Stimulated activated CD8-positive, alpha-beta memory T cell treated with anti-CD3 and anti-CD28 coated beads, Interleukin-7, amount 100 ng/mL, for 24 hours (primary cell): ENCODE results near the gene CHST10.
"Not testable (repeated sequence)": the region's sequence is repeated elsewhere in the genome, so short reads cannot be mapped to it uniquely, and the experiment has no call there.

Source experiments
- DNase-seq: peaks from one replicate; pipeline ENCODE4 v3.0.0-alpha.2; 2020; ENCODE audit warnings: low read depth

Gene CHST10

GRCh38 chr2:100393362-100393761, 24.1 kb downstream of the CHST10 start:
- DNase-seq = no peak

GRCh38 chr2:100392715-100393114, 24.8 kb downstream of the CHST10 start:
- DNase-seq = no peak

- DNase-seq = no peak
Observed at GRCh38 chr2:100391735-100392515, 25.5 kb downstream of the CHST10 start.

- DNase-seq = no peak
Observed at GRCh38 chr2:100390001-100390940, 27.2 kb downstream of the CHST10 start.

GRCh38 chr2:100388703-100389102, 28.8 kb downstream of the CHST10 start:
- DNase-seq = no peak

- DNase-seq = no peak
Observed at GRCh38 chr2:100383954-100384353, 33.5 kb downstream of the CHST10 start.

GRCh38 chr2:100383306-100383705, 34.2 kb downstream of the CHST10 start:
- no peak for DNase-seq

- DNase-seq = peak; percentile 67
Observed at GRCh38 chr2:100381240-100381639, 36.2 kb downstream of the CHST10 start.

- no peak for DNase-seq
Observed at GRCh38 chr2:100380681-100381080, 36.8 kb downstream of the CHST10 start.

GRCh38 chr2:100376836-100377235, 40.6 kb downstream of the CHST10 start:
- no peak for DNase-seq

GRCh38 chr2:100367163-100367562, 50.3 kb downstream of the CHST10 start:
- DNase-seq = no peak

GRCh38 chr2:100365434-100365833, 52.0 kb downstream of the CHST10 start:
- DNase-seq = no peak

- not testable (repeated sequence) for DNase-seq
Observed at GRCh38 chr2:100362269-100362668, 55.2 kb downstream of the CHST10 start.

- no peak for DNase-seq
Observed at GRCh38 chr2:100359576-100359975, 57.9 kb downstream of the CHST10 start.

GRCh38 chr2:100358554-100358953, 58.9 kb downstream of the CHST10 start:
- DNase-seq = no peak

- no peak for DNase-seq
Observed at GRCh38 chr2:100352521-100352920, 64.9 kb downstream of the CHST10 start.

GRCh38 chr2:100350661-100351185, 66.7 kb downstream of the CHST10 start:
- no peak for DNase-seq

- not testable (repeated sequence) for DNase-seq
Observed at GRCh38 chr2:100345144-100345543, 72.3 kb downstream of the CHST10 start.

- no peak for DNase-seq
Observed at GRCh38 chr2:100344433-100344832, 73.0 kb downstream of the CHST10 start.

- DNase-seq = not testable (repeated sequence)
Observed at GRCh38 chr2:100342466-100342865, 75.0 kb downstream of the CHST10 start.
